ENCODE data around the gene NPY1R.
A peak's percentile ranks its signal among the peaks of the same experiment; 100 is the strongest.

The NPY1R gene

GRCh38 chr4:163332526-163333406 is at the start of gene NPY1R:
NPY1R (minus strand) TSS chr4:163332596; CDS start chr4:163326554, 6,042 bp downstream.
- Histone ChIP-seq H3K36me3 (ENCODE audit: control insufficient read depth, insufficient read depth, low read length) (no peaks in the 10 kb centered on the region), H3K9ac (ENCODE audit: low read length) (peak within 1 kb of the TSS; percentile 72), H3K4me3 (ENCODE audit: low read depth, low read length) (peak within 1 kb of the TSS; percentile 68), H3K4me1 (ENCODE audit: control insufficient read depth, insufficient read depth, low read length) (no peaks in the 10 kb centered on the region), H3K27ac (ENCODE audit: low read depth, low read length) (no peak within 1 kb of the TSS), H3K27me3 (ENCODE audit: control insufficient read depth, insufficient read depth, low read length) (peaks cover 29% of the 10 kb centered on the region), H3K9me3 (ENCODE audit: control insufficient read depth, insufficient read depth, low read depth, low read length) (peaks cover 5% of the 10 kb centered on the region; the same call in 1 of the 2 replicates)

- H3K27me3 ChIP-seq (ENCODE audit: control insufficient read depth, insufficient read depth, low read length): no peaks in the 10 kb centered on the region
- H3K36me3 ChIP-seq (ENCODE audit: control insufficient read depth, insufficient read depth, low read length): no peaks in the 10 kb centered on the region
- H3K4me1 ChIP-seq (ENCODE audit: control insufficient read depth, insufficient read depth, low read length): no peaks in the 10 kb centered on the region
- no peaks in the 10 kb centered on the region for H3K9me3 ChIP-seq (ENCODE audit: control insufficient read depth, insufficient read depth, low read depth, low read length)
- H3K4me3 ChIP-seq (ENCODE audit: low read depth, low read length): no peak overlapping the region
- H3K27ac ChIP-seq (ENCODE audit: low read depth, low read length): no peak overlapping the region
- no peak overlapping the region for H3K9ac ChIP-seq (ENCODE audit: low read length)
These were observed 48.3 kb upstream of the NPY1R start for GRCh38 chr4:163380703-163381102.

- Histone ChIP-seq H3K9me3 (ENCODE audit: control insufficient read depth, insufficient read depth, low read depth, low read length) (no peaks in the 10 kb centered on the region), H3K27me3 (ENCODE audit: control insufficient read depth, insufficient read depth, low read length) (no peaks in the 10 kb centered on the region), H3K27ac (ENCODE audit: low read depth, low read length) (no peak overlapping the region), H3K4me1 (ENCODE audit: control insufficient read depth, insufficient read depth, low read length) (no peaks in the 10 kb centered on the region), H3K36me3 (ENCODE audit: control insufficient read depth, insufficient read depth, low read length) (no peaks in the 10 kb centered on the region), H3K4me3 (ENCODE audit: low read depth, low read length) (no peak overlapping the region), H3K9ac (ENCODE audit: low read length) (no peak overlapping the region)
These were observed 46.3 kb upstream of the NPY1R start for GRCh38 chr4:163378661-163379060.

- Histone ChIP-seq H3K27me3 (ENCODE audit: control insufficient read depth, insufficient read depth, low read length) (no peaks in the 10 kb centered on the region), H3K27ac (ENCODE audit: low read depth, low read length) (no peak overlapping the region), H3K4me3 (ENCODE audit: low read depth, low read length) (no peak overlapping the region), H3K36me3 (ENCODE audit: control insufficient read depth, insufficient read depth, low read length) (no peaks in the 10 kb centered on the region), H3K9ac (ENCODE audit: low read length) (no peak overlapping the region), H3K9me3 (ENCODE audit: control insufficient read depth, insufficient read depth, low read depth, low read length) (no peaks in the 10 kb centered on the region), H3K4me1 (ENCODE audit: control insufficient read depth, insufficient read depth, low read length) (no peaks in the 10 kb centered on the region)
These were observed 39.6 kb upstream of the NPY1R start for GRCh38 chr4:163372029-163372428.

- H3K36me3 ChIP-seq (ENCODE audit: control insufficient read depth, insufficient read depth, low read length): no peaks in the 10 kb centered on the region
- no peak overlapping the region for H3K9ac ChIP-seq (ENCODE audit: low read length)
- H3K27me3 ChIP-seq (ENCODE audit: control insufficient read depth, insufficient read depth, low read length): no peaks in the 10 kb centered on the region
- H3K27ac ChIP-seq (ENCODE audit: low read depth, low read length): no peak overlapping the region
- no peak overlapping the region for H3K4me3 ChIP-seq (ENCODE audit: low read depth, low read length)
- H3K4me1 ChIP-seq (ENCODE audit: control insufficient read depth, insufficient read depth, low read length): no peaks in the 10 kb centered on the region
- H3K9me3 ChIP-seq (ENCODE audit: control insufficient read depth, insufficient read depth, low read depth, low read length): no peaks in the 10 kb centered on the region
These were observed 35.3 kb upstream of the NPY1R start for GRCh38 chr4:163367651-163368050.

GRCh38 chr4:163356104-163356503 is 23.7 kb upstream of the NPY1R start:
- Histone ChIP-seq H3K4me3 (ENCODE audit: low read depth, low read length) (no peak overlapping the region), H3K27ac (ENCODE audit: low read depth, low read length) (no peak overlapping the region), H3K9me3 (ENCODE audit: control insufficient read depth, insufficient read depth, low read depth, low read length) (no peaks in the 10 kb centered on the region), H3K27me3 (ENCODE audit: control insufficient read depth, insufficient read depth, low read length) (no peaks in the 10 kb centered on the region), H3K9ac (ENCODE audit: low read length) (no peak overlapping the region), H3K4me1 (ENCODE audit: control insufficient read depth, insufficient read depth, low read length) (no peaks in the 10 kb centered on the region), H3K36me3 (ENCODE audit: control insufficient read depth, insufficient read depth, low read length) (no peaks in the 10 kb centered on the region)

- Histone ChIP-seq H3K4me3 (ENCODE audit: low read depth, low read length) (no peak overlapping the region), H3K27ac (ENCODE audit: low read depth, low read length) (no peak overlapping the region), H3K4me1 (ENCODE audit: control insufficient read depth, insufficient read depth, low read length) (no peaks in the 10 kb centered on the region), H3K9ac (ENCODE audit: low read length) (no peak overlapping the region), H3K36me3 (ENCODE audit: control insufficient read depth, insufficient read depth, low read length) (no peaks in the 10 kb centered on the region), H3K9me3 (ENCODE audit: control insufficient read depth, insufficient read depth, low read depth, low read length) (no peaks in the 10 kb centered on the region), H3K27me3 (ENCODE audit: control insufficient read depth, insufficient read depth, low read length) (no peaks in the 10 kb centered on the region)
These were observed 20.7 kb upstream of the NPY1R start for GRCh38 chr4:163353054-163353453.

GRCh38 chr4:163350672-163351071 is 18.3 kb upstream of the NPY1R start:
- no peaks in the 10 kb centered on the region for H3K4me1 ChIP-seq (ENCODE audit: control insufficient read depth, insufficient read depth, low read length)
- H3K36me3 ChIP-seq (ENCODE audit: control insufficient read depth, insufficient read depth, low read length): no peaks in the 10 kb centered on the region
- no peaks in the 10 kb centered on the region for H3K9me3 ChIP-seq (ENCODE audit: control insufficient read depth, insufficient read depth, low read depth, low read length)

GRCh38 chr4:163344147-163345125 is 12.0 kb upstream of the NPY1R start:
- no peaks in the 10 kb centered on the region for H3K9me3 ChIP-seq (ENCODE audit: control insufficient read depth, insufficient read depth, low read depth, low read length)
- H3K36me3 ChIP-seq (ENCODE audit: control insufficient read depth, insufficient read depth, low read length): no peaks in the 10 kb centered on the region
- H3K9ac ChIP-seq (ENCODE audit: low read length): peak overlapping the region; percentile 60
- peaks cover 58% of the 10 kb centered on the region for H3K27me3 ChIP-seq (ENCODE audit: control insufficient read depth, insufficient read depth, low read length)
- no peak overlapping the region for H3K27ac ChIP-seq (ENCODE audit: low read depth, low read length)
- peak overlapping the region; percentile 96 for H3K4me3 ChIP-seq (ENCODE audit: low read depth, low read length)
- peaks cover 4% of the 10 kb centered on the region; the same call in 1 of the 2 replicates for H3K4me1 ChIP-seq (ENCODE audit: control insufficient read depth, insufficient read depth, low read length)

More at GRCh38 chr4:163350672-163351071, 18.3 kb upstream of the NPY1R start:
- no peak overlapping the region for H3K9ac ChIP-seq (ENCODE audit: low read length)
- peaks cover 5% of the 10 kb centered on the region for H3K27me3 ChIP-seq (ENCODE audit: control insufficient read depth, insufficient read depth, low read length)
- no peak overlapping the region for H3K27ac ChIP-seq (ENCODE audit: low read depth, low read length)
- H3K4me3 ChIP-seq (ENCODE audit: low read depth, low read length): no peak overlapping the region

GRCh38 chr4:163343604-163344146 is 11.3 kb upstream of the NPY1R start, which contains the start of gene NPY5R:
NPY5R (plus strand) TSS chr4:163343892; CDS start chr4:163350274, 6,382 bp downstream.
- Histone ChIP-seq H3K27ac (ENCODE audit: low read depth, low read length) (no peak within 1 kb of the TSS), H3K4me1 (ENCODE audit: control insufficient read depth, insufficient read depth, low read length) (peaks cover 4% of the 10 kb centered on the region; the same call in 1 of the 2 replicates), H3K4me3 (ENCODE audit: low read depth, low read length) (peak within 1 kb of the TSS; percentile 96), H3K36me3 (ENCODE audit: control insufficient read depth, insufficient read depth, low read length) (no peaks in the 10 kb centered on the region), H3K9me3 (ENCODE audit: control insufficient read depth, insufficient read depth, low read depth, low read length) (no peaks in the 10 kb centered on the region), H3K9ac (ENCODE audit: low read length) (peak within 1 kb of the TSS; percentile 60), H3K27me3 (ENCODE audit: control insufficient read depth, insufficient read depth, low read length) (peaks cover 58% of the 10 kb centered on the region)

Data from HUES6 (cell line).